GM21825 (cell line): ENCODE results near the gene CD52.
A peak's percentile ranks its signal among the peaks of the same experiment; 100 is the strongest.

Experiments
- ATAC-seq: cut with Tn5 transposase; IDR thresholded peaks from one replicate; pipeline ENCODE4 v1.9.1; 2021; ENCODE audit warnings: mild to moderate bottlenecking, moderate library complexity; ENCODE audit not compliant: unreplicated experiment

Gene CD52

GRCh38 chr1:26353976-26354820, 36.4 kb downstream of the CD52 start, which contains the start of gene CRYBG2:
Gene CRYBG2, minus strand, starts transcription at chr1:26354130. Its CDS starts 7,473 bp downstream, at chr1:26346657.
- no peak for ATAC-seq

DNA sequence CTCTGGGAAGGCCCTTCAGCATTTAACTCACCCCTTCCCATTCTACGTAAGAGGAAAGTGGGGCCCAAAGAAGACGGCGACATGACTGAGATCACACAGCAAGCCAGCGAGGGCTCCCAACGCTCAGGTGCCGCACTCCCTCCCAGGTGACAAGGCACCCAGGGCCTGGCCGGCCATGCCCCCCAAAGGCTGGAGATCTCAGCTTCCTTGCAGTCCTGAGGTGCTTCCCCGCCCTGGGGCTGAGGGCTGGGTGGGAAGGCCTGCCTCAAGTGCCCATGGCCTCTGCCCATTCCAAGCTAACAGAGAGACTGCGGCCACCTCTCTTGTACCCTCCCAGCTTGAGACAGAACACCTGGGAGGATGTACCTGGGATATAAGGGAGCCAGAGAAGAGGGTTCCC, 37.2 kb downstream of the CD52 start:
- ATAC-seq, result no peak

- ATAC-seq, result no peak
These were observed 38.3 kb downstream of the CD52 start for GRCh38 chr1:26356106-26356505.

DNA sequence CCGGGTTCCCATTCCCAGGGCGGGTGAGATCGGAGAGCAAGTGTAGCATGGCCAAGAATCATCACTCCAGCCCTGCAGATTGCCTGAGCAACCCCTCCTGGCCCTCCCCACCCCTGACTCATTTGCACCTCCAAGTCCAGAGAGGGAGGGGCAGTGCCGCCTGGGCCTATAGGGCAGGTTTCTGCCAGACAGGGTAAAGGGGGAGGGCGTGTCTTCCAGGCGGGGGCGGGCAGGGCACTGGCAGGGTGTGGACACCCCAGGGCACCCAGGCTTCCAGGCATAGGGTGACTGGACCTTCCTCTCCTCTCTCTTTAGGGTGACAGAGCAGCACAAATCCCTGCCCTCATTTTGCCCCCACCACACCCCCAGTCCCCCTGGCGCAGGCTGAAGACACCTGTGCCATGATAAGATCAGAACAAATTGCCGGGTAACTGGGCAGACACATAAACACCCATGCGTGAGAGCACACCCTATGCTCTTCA, 39.4 kb downstream of the CD52 start:
- ATAC-seq, result no peak

GRCh38 chr1:26358411-26359384, 40.9 kb downstream of the CD52 start:
- ATAC-seq, result no peak

DNA sequence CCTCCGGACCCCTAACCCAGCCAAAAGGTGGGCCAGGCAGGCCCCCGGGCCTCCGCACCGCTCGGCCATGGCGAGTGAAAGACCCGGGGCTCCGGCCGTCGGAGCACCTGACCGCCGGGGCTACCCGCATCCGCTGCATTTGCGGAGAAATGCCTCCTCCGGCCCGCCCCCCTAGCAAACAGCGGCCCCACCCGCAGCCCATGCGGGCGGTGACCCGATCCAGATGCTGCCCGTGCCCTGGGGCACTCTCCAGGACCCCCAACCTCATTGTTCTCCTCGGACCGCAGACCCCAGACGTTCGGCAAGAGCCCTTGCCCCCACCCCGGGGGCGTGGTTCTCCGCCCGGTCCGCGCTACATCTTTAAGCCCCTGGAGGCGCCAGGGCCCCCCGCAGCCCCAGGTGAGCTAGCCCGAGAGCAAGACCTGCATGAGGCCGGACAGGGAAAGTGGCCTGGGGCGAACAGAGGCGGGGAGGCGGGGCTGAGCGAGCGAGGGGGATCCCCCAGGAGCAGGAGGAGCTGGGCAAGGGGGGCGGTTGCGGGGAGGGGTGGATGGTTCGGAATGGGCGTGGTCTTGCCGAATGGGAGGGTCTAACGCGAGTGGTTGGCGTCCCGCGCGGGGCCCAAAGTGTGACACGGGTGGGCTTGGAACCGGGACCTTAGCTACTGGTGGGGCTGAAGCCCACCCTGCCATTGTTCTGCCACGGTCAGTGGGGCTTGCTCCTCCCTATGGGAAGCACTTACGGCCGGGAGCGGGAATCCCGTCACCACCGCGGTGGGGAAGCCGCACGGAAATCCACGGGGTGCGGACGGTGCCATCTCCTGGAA, 42.4 kb downstream of the CD52 start:
- no peak for ATAC-seq

DNA sequence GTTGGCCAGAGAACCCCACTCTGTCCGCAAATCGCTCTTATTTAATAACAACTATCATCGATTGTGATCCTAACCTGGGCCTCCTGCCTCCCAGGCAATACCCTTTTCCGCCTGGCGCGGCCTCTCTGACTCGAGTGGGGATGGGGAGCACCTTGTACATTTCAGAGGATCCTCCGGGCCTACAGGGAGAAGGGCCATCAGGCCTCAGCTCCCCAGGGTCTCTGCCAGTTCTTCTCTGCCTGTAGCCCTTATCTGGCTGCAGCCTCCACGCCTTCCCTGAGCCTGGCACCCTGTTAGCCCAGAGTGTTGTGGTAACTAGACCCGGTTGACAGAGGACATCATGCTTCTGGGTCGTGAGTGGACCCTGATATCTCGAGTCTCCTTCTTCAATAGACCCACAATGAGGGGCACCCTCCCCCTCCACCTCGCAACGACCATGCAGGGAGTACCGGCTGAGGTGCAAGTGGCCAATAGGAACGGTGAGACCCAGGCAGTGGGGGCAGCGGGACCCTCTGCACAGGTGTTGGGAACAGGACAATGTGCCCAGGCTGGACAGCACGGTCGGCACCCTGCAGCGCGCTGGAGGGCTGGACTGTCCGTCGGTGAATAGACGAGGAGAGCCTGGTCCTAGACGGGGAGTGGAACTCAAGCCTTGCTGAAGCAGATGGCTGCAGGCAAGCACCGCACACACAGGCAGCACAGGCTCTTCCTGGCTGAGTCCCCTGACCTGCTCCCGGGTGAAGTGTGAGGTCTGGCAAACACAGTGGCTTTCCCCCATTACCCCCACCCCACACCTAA, 43.2 kb downstream of the CD52 start:
- ATAC-seq, result no peak

DNA sequence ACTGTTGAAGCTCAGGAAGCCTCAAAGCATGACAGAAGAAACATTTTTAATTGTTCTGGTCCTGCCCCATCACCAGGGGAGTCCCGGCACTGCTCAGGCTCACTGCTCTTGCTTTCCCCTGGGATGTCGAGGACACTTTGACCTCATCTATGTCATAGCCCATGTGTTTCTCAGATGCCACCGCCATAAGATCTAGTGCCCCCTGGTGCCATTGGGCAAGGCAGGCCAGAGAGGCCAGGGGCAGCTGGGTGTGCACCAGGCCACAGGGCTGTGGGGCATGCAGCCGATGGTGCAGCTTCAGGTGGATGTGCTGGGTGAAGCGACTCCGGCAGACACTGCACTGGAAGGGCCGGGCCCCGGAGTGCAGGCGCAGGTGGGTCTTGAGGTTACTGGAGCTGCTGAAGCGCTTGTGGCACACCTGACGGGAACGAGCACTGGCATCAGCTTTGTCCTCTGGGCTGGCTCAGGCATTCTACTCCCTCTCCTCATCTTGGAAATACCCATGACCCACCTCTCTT, 43.9 kb downstream of the CD52 start:
- ATAC-seq, result no peak

GRCh38 chr1:26362331-26362730, 44.6 kb downstream of the CD52 start:
- no peak for ATAC-seq

GRCh38 chr1:26363549-26364448, 46.0 kb downstream of the CD52 start:
- peak; percentile 66 for ATAC-seq

DNA sequence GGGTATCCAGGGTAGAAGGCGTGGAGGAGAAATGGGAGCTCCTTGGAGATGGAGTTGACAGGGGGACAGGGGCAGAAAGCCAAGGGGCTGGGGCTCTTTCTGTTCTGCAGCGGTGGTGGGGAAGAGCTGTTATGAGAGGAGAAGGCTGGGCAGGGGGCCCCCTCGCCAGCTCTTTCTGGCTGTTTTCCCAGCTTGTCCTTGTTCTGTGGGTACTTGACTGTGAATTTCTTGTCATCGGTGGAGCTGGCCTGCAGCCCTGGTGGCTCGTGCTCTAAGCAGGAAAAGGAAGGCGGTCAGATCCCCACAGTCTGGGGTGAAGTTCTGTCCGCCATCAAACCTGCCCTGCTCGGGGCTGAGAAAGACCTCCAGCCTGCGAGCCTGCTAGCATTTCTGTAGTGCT, 47.2 kb downstream of the CD52 start:
- no peak for ATAC-seq

DNA sequence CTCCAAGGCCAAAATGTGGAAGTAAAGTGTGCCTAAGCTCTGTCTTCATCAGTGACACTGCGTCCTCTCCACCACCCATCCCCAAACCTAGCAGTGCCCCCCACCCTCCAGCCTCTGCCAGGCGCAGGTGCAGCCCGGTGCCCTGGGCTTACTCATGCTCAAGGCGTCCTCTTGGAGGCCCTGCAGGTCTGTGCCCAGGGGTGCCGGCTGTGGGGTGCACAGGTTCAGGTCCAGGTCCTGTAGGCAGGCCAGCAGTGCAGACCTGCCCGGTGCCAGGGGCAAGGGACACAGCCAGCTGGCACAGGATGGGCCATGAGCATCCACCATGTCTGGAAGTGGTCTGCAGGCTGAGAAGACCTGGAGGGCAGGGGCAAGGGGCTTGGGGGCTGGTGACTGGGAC, 49.7 kb downstream of the CD52 start:
- ATAC-seq, result no peak

DNA sequence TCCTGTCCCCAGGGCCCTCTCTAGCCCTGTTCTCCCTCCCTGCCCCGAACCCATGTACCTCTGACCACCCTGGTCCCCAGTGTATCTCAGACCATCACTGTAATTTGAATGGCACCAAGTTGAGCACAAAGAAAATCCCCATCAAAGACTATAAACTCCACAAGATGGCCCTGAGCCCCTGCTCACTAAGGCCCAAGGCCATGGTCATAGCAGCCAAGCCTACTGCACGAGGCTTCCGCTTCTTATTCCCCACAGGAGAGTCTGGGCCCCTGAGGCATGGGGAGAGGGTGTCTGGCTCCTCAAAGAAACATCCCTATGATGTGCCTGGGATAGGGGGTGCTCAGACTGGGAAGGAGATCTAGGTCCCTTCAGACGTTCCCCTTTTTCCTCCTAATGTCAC, 50.2 kb downstream of the CD52 start:
- no peak for ATAC-seq

DNA sequence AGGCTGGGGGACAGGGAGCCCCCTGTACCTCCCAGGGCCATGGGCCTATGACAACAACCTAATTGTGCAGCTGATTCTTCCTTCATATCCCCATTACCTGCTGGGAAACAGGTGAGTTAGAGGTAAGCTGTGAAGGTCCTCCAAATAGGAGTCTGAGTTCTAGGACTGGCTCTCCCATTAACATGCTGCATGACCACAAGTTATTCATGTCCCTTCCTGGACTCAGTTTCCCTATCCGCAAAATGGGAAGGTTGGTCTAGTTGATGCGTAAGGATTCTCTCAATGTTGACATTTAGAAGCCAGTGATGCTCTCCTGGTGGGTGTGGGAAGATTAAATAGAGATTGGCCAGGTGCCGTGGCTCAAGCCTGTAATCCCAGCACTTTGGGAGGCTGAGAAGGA, 50.7 kb downstream of the CD52 start:
- no peak for ATAC-seq
